K562 (cell line): ENCODE results near the gene ANAPC5. TPM values are rescaled to one million over a fixed set of nuclear protein-coding genes. Genes with fewer than 3 reads are reported as not detected.

Source experiments
- ATAC-seq: fragments of 200-7000 bp; cut with Tn5 transposase; 3 replicates; pipeline ENCODE4 v1.9.1; 2020; ENCODE audit warnings: moderate library complexity
- BruUV-seq: library from RNA; stranded (reverse); fragments of 400-500 nt; replicated peaks from 2 replicates; lab custom pipeline; 2021; lab: Mats Ljungman, UMichigan
- CTCF ChIA-PET: fragments of 300-600 bp; formaldehyde crosslinking; extraction: SDS; loops from one replicate; lab custom pipeline; 2021; ENCODE audit warnings: low intra/inter-chr PET ratio; lab: Yijun Ruan, JAX
- POLR2A ChIA-PET: fragments of 300-600, 350-650 bp; sonication (Branson Sonifier 250); formaldehyde crosslinking; extraction: SDS; loops from one replicate; lab custom pipeline; 2021; ENCODE audit warnings: antibody characterized with exemption, inconsistent platforms; lab: Yijun Ruan, JAX
- DNase-seq, 4 experiments: peaks; one replicate each; pipeline versions ENCODE4 v3.0.0 to v3.0.0-alpha.2; 2011 to 2018; ENCODE audit warnings: low spot score in 3 of 4, mixed read lengths in 3 of 4; ENCODE audit errors: extremely low read depth in 1 of 4
- FAIRE-seq: peaks from 2 replicates; lab custom pipeline; 2011; peaks lifted over from hg19 to GRCh38; lab: Jason Lieb, UNC
- H2AFZ ChIP-seq: 2 replicates; pipeline ENCODE4 v1.6.0; 2011; ENCODE audit warnings: low read depth, low read length, control low read depth, inconsistent platforms
- H3K27ac ChIP-seq: fragments of 200-600 bp; 3 replicates; pipeline ENCODE4 v1.8.0; 2011; ENCODE audit warnings: low read depth, mild to moderate bottlenecking, control low read depth, inconsistent platforms, low read length, moderate library complexity, mixed read lengths; ENCODE audit errors: extremely low read depth
- H3K27me3 ChIP-seq, 2 experiments: fragments of 300-600 bp in 1 of 2; 2 replicates in 1 of 2; 3 replicates in 1 of 2; pipeline versions ENCODE4 v1.6.0 to v1.8.0; 2011; ENCODE audit warnings: inconsistent platforms in 2 of 2, low read length in 2 of 2, mild to moderate bottlenecking in 1 of 2, mixed read lengths in 1 of 2, moderate library complexity in 1 of 2; ENCODE audit not compliant: control insufficient read depth in 2 of 2, insufficient read depth in 2 of 2
- H3K36me3 ChIP-seq: fragments of 300-600 bp; 3 replicates; pipeline ENCODE4 v1.8.0; 2011; ENCODE audit warnings: mild to moderate bottlenecking, low read length, inconsistent platforms; ENCODE audit not compliant: control insufficient read depth, insufficient read depth
- H3K4me1 ChIP-seq, 2 experiments: fragments of 200-600 bp in 1 of 2; replicated peaks in 1 of 2; 2 replicates in 1 of 2; 3 replicates in 1 of 2; pipeline versions ENCODE4 v1.5.1 to v1.8.0; 2011; ENCODE audit warnings: inconsistent platforms in 2 of 2, low read length in 2 of 2, mild to moderate bottlenecking in 1 of 2, mixed read lengths in 1 of 2, moderate library complexity in 1 of 2; ENCODE audit not compliant: control insufficient read depth in 2 of 2, insufficient read depth in 2 of 2
- H3K4me2 ChIP-seq: 2 replicates; pipeline ENCODE4 v1.6.1; 2011; ENCODE audit warnings: low read length, control low read depth, inconsistent platforms, mixed read lengths; ENCODE audit not compliant: insufficient read depth
- H3K4me3 ChIP-seq: fragments of 200-600 bp; sonication (generic), shearing (Covaris generic); 2 replicates; pipeline ENCODE4 v1.5.1; 2016; ENCODE audit warnings: control low read depth, inconsistent platforms
- H3K79me2 ChIP-seq: fragments of 200-600 bp; 3 replicates; pipeline ENCODE4 v1.8.0; 2011; ENCODE audit warnings: low read length, inconsistent platforms; ENCODE audit not compliant: control insufficient read depth, insufficient read depth
- H3K9ac ChIP-seq, 2 experiments: 2 replicates each; pipeline versions ENCODE4 v1.6.0 to v1.6.1; 2011; ENCODE audit warnings: low read depth in 2 of 2, low read length in 2 of 2, control low read depth in 1 of 2, inconsistent platforms in 1 of 2, mild to moderate bottlenecking in 1 of 2, mixed read lengths in 1 of 2; ENCODE audit not compliant: insufficient read depth in 1 of 2
- H3K9me1 ChIP-seq: one replicate; pipeline ENCODE4 v1.6.0; 2011; ENCODE audit warnings: inconsistent platforms, mild to moderate bottlenecking, low read length, moderate library complexity; ENCODE audit not compliant: control insufficient read depth, insufficient read depth
- H3K9me3 ChIP-seq: replicated peaks from 2 replicates; pipeline ENCODE4 v1.5.1; 2011; ENCODE audit warnings: low read depth, low read length, inconsistent platforms; ENCODE audit not compliant: control insufficient read depth, insufficient read depth
- H4K20me1 ChIP-seq: replicated peaks from 2 replicates; pipeline ENCODE4 v1.6.1; 2011; ENCODE audit warnings: low read length, inconsistent platforms, mixed read lengths; ENCODE audit not compliant: control insufficient read depth, insufficient read depth
- MLX ChIP-seq, 2 experiments: fragments of 450-650 bp in 1 of 2; sonication (generic) in 1 of 2; formaldehyde crosslinking; conservative IDR thresholded peaks; 2 replicates each; pipeline versions ENCODE4 v1.4.0 to v1.8.1; 2020 to 2022; ENCODE audit warnings: mild to moderate bottlenecking in 1 of 2, missing genetic modification reagents in 1 of 2
- whole genome bisulfite sequencing: fragments of 100-300 bp; shearing (Covaris generic); methylation state at CpG from one replicate; pipeline ENCODE4 v1.1.6; 2016; ENCODE audit warnings: low coverage, mixed read lengths; ENCODE audit not compliant: insufficient coverage; ENCODE audit errors: missing lambda C conversion rate; 5-methylcytosine and 5-hydroxymethylcytosine counted together
- in situ Hi-C: fragments of 300-500 bp; cut with MboI; formaldehyde crosslinking; loops from 4 replicates; pipeline ENCODE4 v1.15.0; 2018; ENCODE audit warnings: inconsistent platforms, mixed read lengths
- intact Hi-C: fragments of 100-400 bp; cut with micrococcal nuclease; formaldehyde crosslinking; loops from 2 replicates; pipeline ENCODE4 v1.14.2; 2022
- polyA plus RNA-seq, 8 experiments: library from polyadenylated mRNA; depleted of rRNA in 4 of 8; stranded (reverse) in 5 of 8; unstranded in 3 of 8; fragments of >200 nt; fragmentation: Nextera tagmentation in 2 of 8; fragmentation: Illumina TruSeq in 1 of 8; extraction: Ambion mirVana in 2 of 8; extraction: Trizol in 1 of 8; gene quantifications; 2 replicates each; pipeline versions ENCODE4 v1.2.1 to v1.2.3, GENCODE V29; 2011 to 2014; ENCODE audit warnings: inconsistent platforms in 1 of 8, missing spikeins in 1 of 8
- total RNA-seq, 7 experiments: library from RNA; depleted of rRNA in 6 of 7; stranded (reverse); fragments of >200 nt in 6 of 7; fragmentation: Illumina TruSeq in 2 of 7; extraction: Trizol in 2 of 7; gene quantifications; 2 replicates each; pipeline versions ENCODE4 v1.2.1 to v1.2.3, GENCODE V29; 2011 to 2021; ENCODE audit warnings: low replicate concordance in 1 of 7
- TF ChIP-seq, protein P1 (sequence below): fragments of 450-650 bp; formaldehyde crosslinking; IDR thresholded peaks from 2 replicates; pipeline ENCODE4 v1.4.0; 2020; ENCODE audit warnings: mild to moderate bottlenecking, mixed read lengths

ANAPC5 gene
- total and polyA plus RNA-seq, 9 of the 15 experiments (the other 6 are each of a cell fraction or from before 2014, with no cell fraction given): 136 to 315 (median 197) TPM

- Histone ChIP-seq H3K9me1 (no peaks in the 10 kb centered on the region), H2AFZ (no peak overlapping the region), H3K4me2 (no peak overlapping the region), H3K36me3 (no peaks in the 10 kb centered on the region), H3K9ac (no peak overlapping the region), H4K20me1 (no peaks in the 10 kb centered on the region)
- CTCF ChIA-PET: no interaction called here
- DNase-seq: no peak
- 59% methylated on average over 3 of the region's 3 CpGs for WGBS
- TF ChIP-seq, protein P1, sequence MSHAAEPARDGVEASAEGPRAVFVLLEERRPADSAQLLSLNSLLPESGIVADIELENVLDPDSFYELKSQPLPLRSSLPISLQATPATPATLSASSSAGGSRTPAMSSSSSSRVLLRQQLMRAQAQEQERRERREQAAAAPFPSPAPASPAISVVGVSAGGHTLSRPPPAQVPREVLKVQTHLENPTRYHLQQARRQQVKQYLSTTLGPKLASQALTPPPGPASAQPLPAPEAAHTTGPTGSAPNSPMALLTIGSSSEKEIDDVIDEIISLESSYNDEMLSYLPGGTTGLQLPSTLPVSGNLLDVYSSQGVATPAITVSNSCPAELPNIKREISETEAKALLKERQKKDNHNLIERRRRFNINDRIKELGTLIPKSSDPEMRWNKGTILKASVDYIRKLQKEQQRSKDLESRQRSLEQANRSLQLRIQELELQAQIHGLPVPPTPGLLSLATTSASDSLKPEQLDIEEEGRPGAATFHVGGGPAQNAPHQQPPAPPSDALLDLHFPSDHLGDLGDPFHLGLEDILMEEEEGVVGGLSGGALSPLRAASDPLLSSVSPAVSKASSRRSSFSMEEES (CRISPR knock-in tag): peak; percentile 82
- no peak for TF ChIP-seq MLX (CRISPR knock-in tag; conservative IDR thresholded peaks at IDR 0.05)
- TF ChIP-seq, all 486 proteins: peak for 1
- POLR2A ChIA-PET: no interaction called here
- in situ Hi-C loops: no loop called here
- Histone ChIP-seq H3K79me2 (peaks cover 6% of the 10 kb centered on the region), H3K27me3 (no peaks in the 10 kb centered on the region), H3K4me3 (no peak overlapping the region), H3K9me3 (no peaks in the 10 kb centered on the region), H3K27ac (no peak overlapping the region), H3K4me1 (peaks cover 0 to 8% of the 10 kb centered on the region in 2 experiments; a peak in 2 of 5 replicates)
- BruUV-seq: no TSS peak
- intact Hi-C loops: no loop called here
- ATAC-seq (no peak), FAIRE-seq (no peak)
Measured at GRCh38 chr12:121356657-121357056, 4.4 kb upstream of the ANAPC5 start.
